KMS-11 (cell line): ENCODE data around the gene EYA4.

Experiments used
- H2AFZ ChIP-seq: fragments of 200-600 bp; sonication (generic); 2 replicates; pipeline ENCODE4 v1.6.1; 2016; ENCODE audit warnings: antibody characterized with exemption, mixed run types, low read depth
- H3K27ac ChIP-seq: fragments of 200-600 bp; sonication (generic); 2 replicates; pipeline ENCODE4 v1.6.1; 2016; ENCODE audit warnings: mild to moderate bottlenecking, mixed run types
- H3K27me3 ChIP-seq: fragments of 200-600 bp; sonication (generic); 2 replicates; pipeline ENCODE4 v1.6.1; 2017; ENCODE audit warnings: mild to moderate bottlenecking, low read depth, mixed run types, moderate library complexity; ENCODE audit not compliant: insufficient read depth
- H3K36me3 ChIP-seq: fragments of 200-600 bp; sonication (generic); 2 replicates; pipeline ENCODE4 v1.6.1; 2017; ENCODE audit warnings: mild to moderate bottlenecking, mixed run types; ENCODE audit not compliant: insufficient read depth
- H3K4me1 ChIP-seq: fragments of 200-600 bp; sonication (generic); 2 replicates; pipeline ENCODE4 v1.6.1; 2016; ENCODE audit warnings: mild to moderate bottlenecking, low read depth, mixed run types; ENCODE audit not compliant: poor library complexity, severe bottlenecking
- H3K4me2 ChIP-seq: fragments of 200-600 bp; sonication (generic); 2 replicates; pipeline ENCODE4 v1.7.0; 2016; ENCODE audit warnings: mild to moderate bottlenecking, mixed run types
- H3K4me3 ChIP-seq: fragments of 200-600 bp; sonication (generic); IDR thresholded peaks from 2 replicates; pipeline ENCODE4 v1.6.1; 2017; ENCODE audit warnings: low read depth, low read length, mixed read lengths; ENCODE audit not compliant: insufficient read depth
- H3K79me2 ChIP-seq: fragments of 200-600 bp; sonication (generic); 2 replicates; pipeline ENCODE4 v1.6.1; 2016; ENCODE audit warnings: low read depth, mixed run types; ENCODE audit not compliant: insufficient read depth
- H3K9ac ChIP-seq: fragments of 200-600 bp; sonication (generic); 2 replicates; pipeline ENCODE4 v1.6.1; 2016; ENCODE audit warnings: mild to moderate bottlenecking, mixed run types
- H4K20me1 ChIP-seq: fragments of 200-600 bp; sonication (generic); 2 replicates; pipeline ENCODE4 v1.6.1; 2016; ENCODE audit warnings: mild to moderate bottlenecking, mixed run types; ENCODE audit not compliant: insufficient read depth
- TF ChIP-seq, protein P1 (sequence below): fragments of 200-600 bp; sonication (generic); conservative IDR thresholded peaks from 2 replicates; pipeline ENCODE4 v1.6.1; 2017; ENCODE audit warnings: low read depth, mild to moderate bottlenecking, antibody characterized with exemption, low read length, moderate library complexity, mixed read lengths

The EYA4 gene

GRCh38 chr6:133418108-133418507 is 177.0 kb downstream of the EYA4 start:
- Histone ChIP-seq H3K79me2 (no peaks in the 10 kb centered on the region), H3K36me3 (no peaks in the 10 kb centered on the region)

GRCh38 chr6:133423242-133423641 is 182.1 kb downstream of the EYA4 start:
- Histone ChIP-seq H4K20me1 (no peaks in the 10 kb centered on the region), H3K27ac (no peak overlapping the region), H3K27me3 (no peaks in the 10 kb centered on the region), H3K36me3 (no peaks in the 10 kb centered on the region), H3K79me2 (no peaks in the 10 kb centered on the region), H3K9ac (no peak overlapping the region), H3K4me1 (no peaks in the 10 kb centered on the region), H3K4me3 (no peak overlapping the region), H3K4me2 (no peak overlapping the region), H2AFZ (no peak overlapping the region)
- TF ChIP-seq, protein P1, sequence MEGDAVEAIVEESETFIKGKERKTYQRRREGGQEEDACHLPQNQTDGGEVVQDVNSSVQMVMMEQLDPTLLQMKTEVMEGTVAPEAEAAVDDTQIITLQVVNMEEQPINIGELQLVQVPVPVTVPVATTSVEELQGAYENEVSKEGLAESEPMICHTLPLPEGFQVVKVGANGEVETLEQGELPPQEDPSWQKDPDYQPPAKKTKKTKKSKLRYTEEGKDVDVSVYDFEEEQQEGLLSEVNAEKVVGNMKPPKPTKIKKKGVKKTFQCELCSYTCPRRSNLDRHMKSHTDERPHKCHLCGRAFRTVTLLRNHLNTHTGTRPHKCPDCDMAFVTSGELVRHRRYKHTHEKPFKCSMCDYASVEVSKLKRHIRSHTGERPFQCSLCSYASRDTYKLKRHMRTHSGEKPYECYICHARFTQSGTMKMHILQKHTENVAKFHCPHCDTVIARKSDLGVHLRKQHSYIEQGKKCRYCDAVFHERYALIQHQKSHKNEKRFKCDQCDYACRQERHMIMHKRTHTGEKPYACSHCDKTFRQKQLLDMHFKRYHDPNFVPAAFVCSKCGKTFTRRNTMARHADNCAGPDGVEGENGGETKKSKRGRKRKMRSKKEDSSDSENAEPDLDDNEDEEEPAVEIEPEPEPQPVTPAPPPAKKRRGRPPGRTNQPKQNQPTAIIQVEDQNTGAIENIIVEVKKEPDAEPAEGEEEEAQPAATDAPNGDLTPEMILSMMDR = no peak

More at GRCh38 chr6:133418108-133418507, 177.0 kb downstream of the EYA4 start:
- no peaks in the 10 kb centered on the region for H3K4me1 ChIP-seq
- no peaks in the 10 kb centered on the region for H3K27me3 ChIP-seq
- H4K20me1 ChIP-seq = no peaks in the 10 kb centered on the region
- no peak overlapping the region for H3K4me3 ChIP-seq
- no peak overlapping the region for H3K4me2 ChIP-seq
- H2AFZ ChIP-seq = no peak overlapping the region
- H3K27ac ChIP-seq = no peak overlapping the region
- TF ChIP-seq, protein P1 = no peak
- H3K9ac ChIP-seq = no peak overlapping the region

DNA sequence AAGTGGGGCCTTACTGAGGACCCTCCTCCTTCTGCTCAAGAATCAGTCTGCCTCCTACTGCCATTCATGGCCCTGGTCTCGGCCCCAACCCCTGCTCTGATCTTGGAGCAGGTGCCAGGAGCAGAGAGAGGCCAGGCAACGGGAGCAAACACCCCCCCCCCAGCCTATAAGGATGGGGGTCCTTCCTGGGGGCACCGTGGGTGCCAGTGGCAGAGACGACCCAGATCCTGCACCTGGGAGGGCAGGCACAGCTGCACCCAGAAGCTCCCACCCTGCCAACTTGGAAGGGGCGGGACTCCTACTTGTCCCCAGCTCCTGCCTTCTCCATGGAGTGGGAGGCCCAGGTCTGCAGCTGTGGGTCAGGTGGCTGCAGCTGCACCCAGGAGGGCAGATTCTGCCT is 183.2 kb downstream of the EYA4 start:
- Histone ChIP-seq H3K4me1 (no peaks in the 10 kb centered on the region), H2AFZ (no peak overlapping the region), H3K9ac (no peak overlapping the region), H3K4me2 (no peak overlapping the region), H3K27me3 (no peaks in the 10 kb centered on the region), H3K79me2 (no peaks in the 10 kb centered on the region), H4K20me1 (no peaks in the 10 kb centered on the region), H3K27ac (no peak overlapping the region), H3K36me3 (no peaks in the 10 kb centered on the region), H3K4me3 (no peak overlapping the region)
- TF ChIP-seq, protein P1 = no peak

DNA sequence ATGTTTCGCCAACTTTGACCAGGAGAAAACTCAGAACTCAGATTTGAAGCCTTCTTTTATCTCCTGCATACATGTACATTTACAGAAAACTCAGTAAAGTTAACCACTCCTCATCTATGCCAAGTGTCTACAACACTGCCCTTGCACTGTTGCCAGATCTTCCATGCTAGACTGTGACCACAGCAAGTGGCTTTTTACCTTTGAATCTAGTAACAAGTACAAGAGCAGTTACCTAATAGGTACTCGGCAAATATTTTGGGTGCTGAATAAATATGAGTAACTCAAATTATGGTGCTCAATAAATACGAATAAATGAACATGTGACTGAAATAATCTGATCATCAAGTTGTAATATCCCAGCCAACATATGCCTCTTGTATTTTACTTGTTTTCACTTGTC is 184.9 kb downstream of the EYA4 start:
- H3K4me3 ChIP-seq = no peak overlapping the region
- TF ChIP-seq, protein P1 = no peak
- H3K36me3 ChIP-seq = no peaks in the 10 kb centered on the region
- no peaks in the 10 kb centered on the region for H3K4me1 ChIP-seq
- H3K27ac ChIP-seq = no peak overlapping the region
- H3K27me3 ChIP-seq = no peaks in the 10 kb centered on the region
- no peak overlapping the region for H2AFZ ChIP-seq
- H3K79me2 ChIP-seq = no peaks in the 10 kb centered on the region
- no peak overlapping the region for H3K9ac ChIP-seq
- no peak overlapping the region for H3K4me2 ChIP-seq
- no peaks in the 10 kb centered on the region for H4K20me1 ChIP-seq
